Right forelimb (tissue), 1 donor: ENCODE results near the gene TTC39B.

ENCODE experiments used
- DNase-seq: peaks from one replicate; pipeline ENCODE4 v3.0.0-alpha.2; 2018

Gene TTC39B

GRCh38 chr9:15221746-15222145, 85.3 kb downstream of the TTC39B start:
- DNase-seq = no peak

GRCh38 chr9:15220658-15221318, 86.2 kb downstream of the TTC39B start:
- no peak for DNase-seq

GRCh38 chr9:15219546-15219945, 87.5 kb downstream of the TTC39B start:
- no peak for DNase-seq

- DNase-seq = no peak
Measured at GRCh38 chr9:15218994-15219393, 88.0 kb downstream of the TTC39B start.

- no peak for DNase-seq
Measured at GRCh38 chr9:15213249-15213648, 93.8 kb downstream of the TTC39B start.

GRCh38 chr9:15211815-15212495, 95.1 kb downstream of the TTC39B start:
- no peak for DNase-seq

GRCh38 chr9:15211160-15211814, 95.7 kb downstream of the TTC39B start:
- peak; percentile 67 for DNase-seq

- no peak for DNase-seq
Measured at GRCh38 chr9:15206903-15207696, 99.9 kb downstream of the TTC39B start.

GRCh38 chr9:15205632-15206420, 101.2 kb downstream of the TTC39B start:
- no peak for DNase-seq

- no peak for DNase-seq
Measured at GRCh38 chr9:15203581-15203980, 103.4 kb downstream of the TTC39B start.

- DNase-seq = no peak
Measured at GRCh38 chr9:15200111-15200510, 106.9 kb downstream of the TTC39B start.

- no peak for DNase-seq
Measured at GRCh38 chr9:15192856-15193255, 114.2 kb downstream of the TTC39B start.

GRCh38 chr9:15191378-15191777, 115.6 kb downstream of the TTC39B start:
- no peak for DNase-seq

GRCh38 chr9:15189481-15189880, 117.5 kb downstream of the TTC39B start:
- no peak for DNase-seq

GRCh38 chr9:15187589-15187988, 119.4 kb downstream of the TTC39B start:
- no peak for DNase-seq

- DNase-seq = no peak
Measured at GRCh38 chr9:15182730-15183129, 124.3 kb downstream of the TTC39B start.

GRCh38 chr9:15182101-15182551, 124.9 kb downstream of the TTC39B start:
- DNase-seq = peak; percentile 48

GRCh38 chr9:15180124-15180523, 126.9 kb downstream of the TTC39B start:
- DNase-seq = no peak

GRCh38 chr9:15178631-15179030, 128.4 kb downstream of the TTC39B start:
- no peak for DNase-seq

GRCh38 chr9:15176836-15177235, 130.2 kb downstream of the TTC39B start:
- no peak for DNase-seq

GRCh38 chr9:15163931-15164330, 143.1 kb downstream of the TTC39B start:
- no peak for DNase-seq

- DNase-seq = no peak
Measured at GRCh38 chr9:15161753-15162152, 145.3 kb downstream of the TTC39B start.
